AG10803 (cell line): Measurements from ENCODE around the gene POLA1.
A peak's percentile ranks its signal among the peaks of the same experiment; 100 is the strongest.

Experiments
- DNase-seq: peaks from one replicate; pipeline ENCODE4 v3.0.0; 2010; ENCODE audit warnings: low read depth
- H3K4me3 ChIP-seq: 2 replicates; pipeline ENCODE4 v1.5.1; 2011; ENCODE audit warnings: mild to moderate bottlenecking, low read length, control low read depth
- TF ChIP-seq, protein P1 (sequence below): conservative IDR thresholded peaks from 2 replicates; pipeline ENCODE4 v1.5.1; 2011; ENCODE audit warnings: mild to moderate bottlenecking, low read length, control low read depth, inconsistent platforms

The POLA1 gene

DNA sequence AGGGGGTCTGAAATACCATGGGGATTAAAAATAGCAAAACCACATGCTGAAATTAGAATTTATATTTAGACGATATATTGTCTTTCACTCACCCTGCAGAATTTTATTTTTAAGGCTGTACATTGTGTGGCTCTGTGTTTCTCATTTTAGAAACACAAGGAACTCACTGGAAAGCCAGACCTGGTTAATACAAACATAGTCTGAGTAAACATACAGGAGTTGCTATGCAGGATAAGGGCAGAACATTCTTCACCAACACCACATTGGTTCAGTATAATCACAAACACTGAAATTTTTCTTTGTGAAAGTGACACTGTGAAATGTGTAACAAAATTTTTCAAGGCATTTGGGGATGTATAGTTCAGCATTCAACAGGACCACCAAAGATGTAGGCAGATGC, 206.5 kb downstream of the POLA1 start:
- DNase-seq = no peak
- no peak overlapping the region for H3K4me3 ChIP-seq
- TF ChIP-seq, protein P1, sequence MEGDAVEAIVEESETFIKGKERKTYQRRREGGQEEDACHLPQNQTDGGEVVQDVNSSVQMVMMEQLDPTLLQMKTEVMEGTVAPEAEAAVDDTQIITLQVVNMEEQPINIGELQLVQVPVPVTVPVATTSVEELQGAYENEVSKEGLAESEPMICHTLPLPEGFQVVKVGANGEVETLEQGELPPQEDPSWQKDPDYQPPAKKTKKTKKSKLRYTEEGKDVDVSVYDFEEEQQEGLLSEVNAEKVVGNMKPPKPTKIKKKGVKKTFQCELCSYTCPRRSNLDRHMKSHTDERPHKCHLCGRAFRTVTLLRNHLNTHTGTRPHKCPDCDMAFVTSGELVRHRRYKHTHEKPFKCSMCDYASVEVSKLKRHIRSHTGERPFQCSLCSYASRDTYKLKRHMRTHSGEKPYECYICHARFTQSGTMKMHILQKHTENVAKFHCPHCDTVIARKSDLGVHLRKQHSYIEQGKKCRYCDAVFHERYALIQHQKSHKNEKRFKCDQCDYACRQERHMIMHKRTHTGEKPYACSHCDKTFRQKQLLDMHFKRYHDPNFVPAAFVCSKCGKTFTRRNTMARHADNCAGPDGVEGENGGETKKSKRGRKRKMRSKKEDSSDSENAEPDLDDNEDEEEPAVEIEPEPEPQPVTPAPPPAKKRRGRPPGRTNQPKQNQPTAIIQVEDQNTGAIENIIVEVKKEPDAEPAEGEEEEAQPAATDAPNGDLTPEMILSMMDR = no peak

DNA sequence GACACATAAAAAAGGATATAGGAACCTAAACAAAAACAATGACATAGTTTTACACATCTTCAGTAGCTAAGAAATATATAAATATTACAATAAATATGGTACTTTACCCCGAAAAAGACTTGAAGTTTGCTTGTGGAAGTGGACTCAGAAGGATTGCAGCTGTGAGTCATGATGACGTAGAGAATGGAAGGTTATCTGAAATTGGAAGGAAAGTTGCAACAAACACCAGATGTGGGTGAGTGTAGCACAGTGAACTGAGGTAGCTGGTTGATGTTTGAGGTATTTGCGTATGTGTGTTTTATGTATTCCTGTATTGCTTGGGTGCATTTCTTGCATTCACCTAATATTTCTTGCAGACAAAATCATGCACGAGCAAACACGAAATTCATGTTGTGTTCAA, 209.1 kb downstream of the POLA1 start:
- TF ChIP-seq, protein P1 = no peak
- no peak overlapping the region for H3K4me3 ChIP-seq
- DNase-seq = peak; percentile 56

DNA sequence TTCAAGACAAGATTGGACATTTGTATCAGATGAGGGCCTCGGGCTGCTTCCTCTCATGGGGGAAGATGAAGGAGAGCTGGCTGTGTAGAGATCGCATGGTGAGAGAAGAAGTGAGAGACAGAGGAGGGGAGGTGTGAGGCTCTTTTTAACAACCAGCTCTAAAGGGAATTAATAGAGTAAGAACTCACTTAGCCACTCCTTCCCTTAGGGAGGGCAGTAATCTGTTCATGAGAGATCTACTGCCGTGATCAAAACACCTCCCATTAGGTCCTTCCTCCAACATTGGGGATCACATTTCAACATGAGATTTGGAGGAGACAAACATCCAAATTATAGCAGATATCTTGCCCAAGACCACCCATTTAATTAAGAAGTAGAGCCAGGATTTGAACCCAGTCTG, 225.0 kb downstream of the POLA1 start:
- TF ChIP-seq, protein P1 = no peak
- H3K4me3 ChIP-seq = no peak overlapping the region
- DNase-seq = no peak

DNA sequence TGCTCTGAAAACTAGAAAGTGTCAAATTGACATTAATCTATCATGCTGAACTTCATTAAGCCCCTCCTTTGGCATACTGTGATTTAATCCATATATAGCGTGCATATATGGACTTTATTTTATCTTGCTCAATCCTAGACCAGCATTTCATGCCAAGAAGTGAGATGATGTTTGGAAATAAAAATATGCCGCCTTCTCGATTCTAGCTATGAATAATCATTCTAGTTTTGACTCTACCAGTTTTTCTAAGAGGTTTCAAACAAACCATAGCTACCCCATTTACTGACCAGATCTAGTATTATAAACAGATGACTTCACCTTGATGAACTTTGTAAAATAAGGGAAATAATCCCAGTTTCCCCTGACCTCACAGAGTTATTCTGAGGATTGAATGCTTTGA, 227.1 kb downstream of the POLA1 start:
- DNase-seq = no peak
- no peak overlapping the region for H3K4me3 ChIP-seq
- TF ChIP-seq, protein P1 = no peak

DNA sequence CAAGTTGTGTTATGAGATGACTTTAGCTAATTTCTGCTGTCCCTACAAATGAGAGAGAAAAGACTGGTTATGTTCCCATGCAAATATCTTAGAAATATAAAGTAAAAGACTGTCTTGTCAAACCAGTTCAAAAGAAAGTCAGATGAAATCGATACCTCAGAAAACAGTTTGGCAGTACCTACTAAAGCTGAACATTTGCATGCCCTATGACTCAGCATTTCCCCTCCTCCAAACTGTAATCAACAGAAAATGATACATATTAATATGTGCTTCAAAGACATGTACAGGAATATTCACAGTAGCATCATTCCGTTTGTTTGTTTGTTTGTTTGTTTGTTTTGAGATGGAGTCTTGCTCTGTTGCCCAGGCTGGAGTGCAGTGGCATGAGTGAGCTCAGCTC, 231.7 kb downstream of the POLA1 start:
- TF ChIP-seq, protein P1 = no peak
- no peak for DNase-seq
- no peak overlapping the region for H3K4me3 ChIP-seq

DNA sequence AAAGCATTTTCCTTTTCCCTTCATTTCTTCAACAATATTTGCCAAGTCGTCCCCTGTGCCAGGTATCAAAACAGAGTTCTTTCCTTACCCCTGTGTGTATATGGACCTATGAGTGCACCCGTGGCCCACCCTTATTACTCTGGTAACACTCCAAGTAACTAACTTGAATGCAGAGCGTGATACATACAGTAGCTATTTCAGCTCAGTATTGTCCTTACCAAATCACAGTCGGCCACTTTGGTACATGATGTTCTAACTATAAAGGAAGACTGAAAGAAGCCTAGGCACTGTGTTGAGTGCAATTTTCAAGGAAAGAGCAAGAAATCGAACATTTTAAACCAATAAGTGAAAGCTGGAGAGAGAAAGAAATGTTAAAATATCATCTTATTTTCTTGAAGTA, 233.7 kb downstream of the POLA1 start:
- DNase-seq = no peak
- no peak overlapping the region for H3K4me3 ChIP-seq
- TF ChIP-seq, protein P1 = no peak

DNA sequence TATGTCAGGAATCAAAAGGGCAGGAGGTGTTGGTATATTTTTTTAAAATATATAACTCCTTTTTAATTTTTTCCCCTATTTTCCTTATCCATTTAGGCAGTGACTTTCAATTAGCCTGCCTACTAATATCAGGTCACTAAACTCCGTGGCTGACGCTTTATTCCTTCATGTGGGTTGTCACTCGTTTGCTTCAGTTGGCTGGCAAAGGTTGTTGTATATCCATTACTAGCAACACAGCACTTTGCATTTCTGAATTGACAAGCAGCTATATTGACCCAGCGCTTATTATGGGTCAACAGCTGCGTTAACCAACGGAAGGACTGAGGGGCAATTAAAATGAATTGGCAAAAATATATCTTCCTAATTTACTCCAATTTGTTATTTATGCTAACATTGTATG, 234.4 kb downstream of the POLA1 start:
- TF ChIP-seq, protein P1 = no peak
- DNase-seq = no peak
- no peak overlapping the region for H3K4me3 ChIP-seq
